ENCODE data around the gene MAG. TPM values are rescaled to one million over a fixed set of nuclear protein-coding genes. Genes with fewer than 3 reads are reported as not detected.

MAG gene
- total and polyA plus RNA-seq, 9 of the 15 experiments (the other 6 are each of a cell fraction or from before 2014, with no cell fraction given) = 0.11 to 10.0 (median 1.6) TPM

DNA sequence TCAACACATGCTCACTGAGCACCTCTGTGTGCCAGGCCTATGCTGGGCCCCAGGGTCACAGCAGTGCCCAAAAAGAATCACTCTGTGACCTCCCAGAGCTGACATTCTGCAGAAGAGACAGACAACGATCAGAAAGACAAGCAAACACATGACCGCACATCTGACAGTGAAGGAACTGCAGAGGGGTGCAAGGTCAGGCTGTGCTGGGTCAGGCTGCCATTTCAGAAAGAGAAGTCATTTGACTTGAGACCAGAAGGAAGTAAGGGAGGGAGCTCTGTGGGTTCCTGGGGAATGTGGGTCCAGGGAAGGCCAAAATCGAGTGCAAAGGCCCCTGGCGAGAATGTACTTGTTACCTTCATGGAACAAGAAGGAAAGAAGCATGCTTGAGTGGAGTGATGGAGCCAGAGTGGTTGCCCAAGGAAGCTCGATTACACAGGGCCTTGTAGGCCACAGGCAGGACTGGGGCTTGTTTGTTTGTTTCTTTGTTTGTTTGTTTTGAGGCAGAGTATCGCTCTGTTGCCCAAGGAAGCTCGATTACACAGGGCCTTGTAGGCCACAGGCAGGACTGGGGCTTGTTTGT is 25.6 kb downstream of the MAG start (continued):
- TF ChIP-seq ADNP (tag; IDR thresholded peaks at IDR 0.05) = no peak
- TF ChIP-seq, protein P1, sequence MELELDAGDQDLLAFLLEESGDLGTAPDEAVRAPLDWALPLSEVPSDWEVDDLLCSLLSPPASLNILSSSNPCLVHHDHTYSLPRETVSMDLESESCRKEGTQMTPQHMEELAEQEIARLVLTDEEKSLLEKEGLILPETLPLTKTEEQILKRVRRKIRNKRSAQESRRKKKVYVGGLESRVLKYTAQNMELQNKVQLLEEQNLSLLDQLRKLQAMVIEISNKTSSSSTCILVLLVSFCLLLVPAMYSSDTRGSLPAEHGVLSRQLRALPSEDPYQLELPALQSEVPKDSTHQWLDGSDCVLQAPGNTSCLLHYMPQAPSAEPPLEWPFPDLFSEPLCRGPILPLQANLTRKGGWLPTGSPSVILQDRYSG (tag; conservative IDR thresholded peaks at IDR 0.05; ENCODE audit: low read depth) = peak; percentile 88; the same call in 1 of the 2 replicates
- TF ChIP-seq HOXB6 (CRISPR knock-in tag; IDR thresholded peaks at IDR 0.05; ENCODE audit: borderline replicate concordance) = no peak
- TF ChIP-seq HIVEP1 (CRISPR knock-in tag; IDR thresholded peaks at IDR 0.05) = no peak
- TF ChIP-seq, protein P2, sequence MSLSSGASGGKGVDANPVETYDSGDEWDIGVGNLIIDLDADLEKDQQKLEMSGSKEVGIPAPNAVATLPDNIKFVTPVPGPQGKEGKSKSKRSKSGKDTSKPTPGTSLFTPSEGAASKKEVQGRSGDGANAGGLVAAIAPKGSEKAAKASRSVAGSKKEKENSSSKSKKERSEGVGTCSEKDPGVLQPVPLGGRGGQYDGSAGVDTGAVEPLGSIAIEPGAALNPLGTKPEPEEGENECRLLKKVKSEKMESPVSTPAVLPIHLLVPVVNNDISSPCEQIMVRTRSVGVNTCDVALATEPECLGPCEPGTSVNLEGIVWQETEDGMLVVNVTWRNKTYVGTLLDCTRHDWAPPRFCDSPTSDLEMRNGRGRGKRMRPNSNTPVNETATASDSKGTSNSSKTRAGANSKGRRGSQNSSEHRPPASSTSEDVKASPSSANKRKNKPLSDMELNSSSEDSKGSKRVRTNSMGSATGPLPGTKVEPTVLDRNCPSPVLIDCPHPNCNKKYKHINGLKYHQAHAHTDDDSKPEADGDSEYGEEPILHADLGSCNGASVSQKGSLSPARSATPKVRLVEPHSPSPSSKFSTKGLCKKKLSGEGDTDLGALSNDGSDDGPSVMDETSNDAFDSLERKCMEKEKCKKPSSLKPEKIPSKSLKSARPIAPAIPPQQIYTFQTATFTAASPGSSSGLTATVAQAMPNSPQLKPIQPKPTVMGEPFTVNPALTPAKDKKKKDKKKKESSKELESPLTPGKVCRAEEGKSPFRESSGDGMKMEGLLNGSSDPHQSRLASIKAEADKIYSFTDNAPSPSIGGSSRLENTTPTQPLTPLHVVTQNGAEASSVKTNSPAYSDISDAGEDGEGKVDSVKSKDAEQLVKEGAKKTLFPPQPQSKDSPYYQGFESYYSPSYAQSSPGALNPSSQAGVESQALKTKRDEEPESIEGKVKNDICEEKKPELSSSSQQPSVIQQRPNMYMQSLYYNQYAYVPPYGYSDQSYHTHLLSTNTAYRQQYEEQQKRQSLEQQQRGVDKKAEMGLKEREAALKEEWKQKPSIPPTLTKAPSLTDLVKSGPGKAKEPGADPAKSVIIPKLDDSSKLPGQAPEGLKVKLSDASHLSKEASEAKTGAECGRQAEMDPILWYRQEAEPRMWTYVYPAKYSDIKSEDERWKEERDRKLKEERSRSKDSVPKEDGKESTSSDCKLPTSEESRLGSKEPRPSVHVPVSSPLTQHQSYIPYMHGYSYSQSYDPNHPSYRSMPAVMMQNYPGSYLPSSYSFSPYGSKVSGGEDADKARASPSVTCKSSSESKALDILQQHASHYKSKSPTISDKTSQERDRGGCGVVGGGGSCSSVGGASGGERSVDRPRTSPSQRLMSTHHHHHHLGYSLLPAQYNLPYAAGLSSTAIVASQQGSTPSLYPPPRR (CRISPR knock-in tag; IDR thresholded peaks at IDR 0.05; ENCODE audit: borderline replicate concordance) = no peak
- peak; percentile 77 for TF ChIP-seq ZFX (CRISPR knock-in tag; IDR thresholded peaks at IDR 0.05)
- TF ChIP-seq, protein P3, sequence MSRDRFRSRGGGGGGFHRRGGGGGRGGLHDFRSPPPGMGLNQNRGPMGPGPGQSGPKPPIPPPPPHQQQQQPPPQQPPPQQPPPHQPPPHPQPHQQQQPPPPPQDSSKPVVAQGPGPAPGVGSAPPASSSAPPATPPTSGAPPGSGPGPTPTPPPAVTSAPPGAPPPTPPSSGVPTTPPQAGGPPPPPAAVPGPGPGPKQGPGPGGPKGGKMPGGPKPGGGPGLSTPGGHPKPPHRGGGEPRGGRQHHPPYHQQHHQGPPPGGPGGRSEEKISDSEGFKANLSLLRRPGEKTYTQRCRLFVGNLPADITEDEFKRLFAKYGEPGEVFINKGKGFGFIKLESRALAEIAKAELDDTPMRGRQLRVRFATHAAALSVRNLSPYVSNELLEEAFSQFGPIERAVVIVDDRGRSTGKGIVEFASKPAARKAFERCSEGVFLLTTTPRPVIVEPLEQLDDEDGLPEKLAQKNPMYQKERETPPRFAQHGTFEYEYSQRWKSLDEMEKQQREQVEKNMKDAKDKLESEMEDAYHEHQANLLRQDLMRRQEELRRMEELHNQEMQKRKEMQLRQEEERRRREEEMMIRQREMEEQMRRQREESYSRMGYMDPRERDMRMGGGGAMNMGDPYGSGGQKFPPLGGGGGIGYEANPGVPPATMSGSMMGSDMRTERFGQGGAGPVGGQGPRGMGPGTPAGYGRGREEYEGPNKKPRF (IDR thresholded peaks at IDR 0.05; ENCODE audit: low read depth, low read length) = no peak
- TF ChIP-seq PPARD (CRISPR knock-in tag; IDR thresholded peaks at IDR 0.05) = no peak

All from K562 (cell line).